DMS153 treated with DMSO at 0.1 percent for 48 hours (cell line): Measurements from ENCODE around the gene IRAK3.
A peak's percentile ranks its signal among the peaks of the same experiment; 100 is the strongest.

Source experiments
- DNase-seq: peaks from one replicate; lab custom pipeline; 2025; ENCODE audit not compliant: unreplicated experiment; lab: John Stamatoyannopoulos, UW

The IRAK3 gene, protein sequence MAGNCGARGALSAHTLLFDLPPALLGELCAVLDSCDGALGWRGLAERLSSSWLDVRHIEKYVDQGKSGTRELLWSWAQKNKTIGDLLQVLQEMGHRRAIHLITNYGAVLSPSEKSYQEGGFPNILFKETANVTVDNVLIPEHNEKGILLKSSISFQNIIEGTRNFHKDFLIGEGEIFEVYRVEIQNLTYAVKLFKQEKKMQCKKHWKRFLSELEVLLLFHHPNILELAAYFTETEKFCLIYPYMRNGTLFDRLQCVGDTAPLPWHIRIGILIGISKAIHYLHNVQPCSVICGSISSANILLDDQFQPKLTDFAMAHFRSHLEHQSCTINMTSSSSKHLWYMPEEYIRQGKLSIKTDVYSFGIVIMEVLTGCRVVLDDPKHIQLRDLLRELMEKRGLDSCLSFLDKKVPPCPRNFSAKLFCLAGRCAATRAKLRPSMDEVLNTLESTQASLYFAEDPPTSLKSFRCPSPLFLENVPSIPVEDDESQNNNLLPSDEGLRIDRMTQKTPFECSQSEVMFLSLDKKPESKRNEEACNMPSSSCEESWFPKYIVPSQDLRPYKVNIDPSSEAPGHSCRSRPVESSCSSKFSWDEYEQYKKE

DNA sequence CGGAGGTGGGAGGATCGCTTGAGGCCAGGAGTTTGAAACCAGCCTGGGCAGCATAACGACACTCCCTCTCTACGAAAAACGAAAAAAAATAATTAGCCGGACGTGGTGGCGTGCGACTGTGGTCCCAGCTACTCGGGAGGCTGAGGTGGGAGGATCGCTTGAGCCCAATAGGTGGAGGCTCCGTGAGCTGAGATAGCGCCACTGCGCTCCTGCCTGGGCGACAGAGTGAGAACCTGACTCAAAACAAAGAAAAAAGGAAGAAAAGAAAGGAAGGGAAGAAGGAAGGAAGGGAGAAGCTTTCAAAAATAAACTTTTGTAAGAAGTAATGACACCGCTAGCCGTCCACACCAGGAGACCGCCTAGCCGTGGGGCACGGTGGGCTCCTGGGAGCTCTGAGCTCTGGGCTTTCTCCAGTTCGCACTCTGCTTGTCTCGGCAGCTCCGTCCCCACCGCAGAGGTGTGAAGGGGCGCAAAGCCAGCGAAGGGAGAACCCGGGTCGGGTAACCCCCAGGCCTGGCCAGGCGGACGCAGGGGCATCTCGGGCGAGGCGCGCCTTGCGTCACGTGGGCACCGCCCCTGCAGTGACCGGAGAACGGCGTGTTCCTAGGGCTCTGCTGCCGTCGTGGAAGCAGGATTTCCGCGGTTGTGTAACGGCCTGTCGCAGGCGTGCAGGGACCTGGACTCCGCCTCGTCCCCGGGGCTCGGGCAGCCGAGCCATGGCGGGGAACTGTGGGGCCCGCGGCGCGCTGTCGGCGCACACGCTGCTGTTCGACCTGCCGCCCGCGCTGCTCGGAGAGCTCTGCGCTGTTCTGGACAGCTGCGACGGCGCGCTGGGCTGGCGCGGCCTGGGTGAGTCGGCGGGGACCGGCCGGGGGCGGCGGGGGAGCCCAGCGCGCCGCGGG is at the start of gene IRAK3:
Gene IRAK3, plus strand, starts transcription at position 631 of the 902 bp plus-strand sequence. Its CDS starts 86 bp downstream, at position 717.
- DNase-seq, result peak; percentile 25

DNA sequence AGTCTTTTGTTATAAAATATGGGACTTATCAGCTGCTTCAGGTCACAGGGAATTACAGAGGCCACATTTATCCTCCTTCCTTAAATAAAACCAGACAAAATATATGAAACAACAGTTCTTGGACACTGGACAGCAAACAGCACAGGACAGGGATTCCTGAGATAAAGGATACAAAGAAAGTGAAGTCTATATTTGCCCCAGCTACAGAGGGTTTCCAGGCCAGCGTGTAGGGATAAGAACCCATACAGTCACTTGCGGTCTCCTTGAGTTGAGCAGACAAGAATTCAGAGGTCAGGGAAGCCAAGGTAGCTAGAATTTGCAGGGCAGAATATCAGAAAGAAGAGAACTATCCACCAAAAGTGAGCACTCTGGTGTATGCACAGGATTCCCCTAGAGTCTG is 49.7 kb upstream of the IRAK3 start:
- DNase-seq, result no peak

DNA sequence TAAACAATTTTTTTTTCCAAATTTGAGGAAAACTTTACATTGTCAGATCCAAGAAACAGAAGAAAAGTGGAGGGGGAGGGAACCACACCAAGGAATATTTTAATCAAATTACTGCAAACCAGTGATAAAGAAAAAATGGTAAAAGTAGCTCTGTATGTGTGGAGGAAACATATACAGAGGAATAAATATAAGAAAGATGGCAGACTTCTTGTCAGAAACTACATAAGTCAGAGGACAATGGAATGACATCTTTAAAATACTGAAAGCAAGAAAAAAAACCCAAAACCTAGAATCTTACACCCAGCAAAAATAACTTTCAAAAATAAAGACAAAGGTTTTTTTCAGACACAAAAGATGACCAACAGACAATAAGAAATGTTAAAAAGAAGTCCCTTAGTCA is 48.3 kb upstream of the IRAK3 start:
- no peak for DNase-seq

DNA sequence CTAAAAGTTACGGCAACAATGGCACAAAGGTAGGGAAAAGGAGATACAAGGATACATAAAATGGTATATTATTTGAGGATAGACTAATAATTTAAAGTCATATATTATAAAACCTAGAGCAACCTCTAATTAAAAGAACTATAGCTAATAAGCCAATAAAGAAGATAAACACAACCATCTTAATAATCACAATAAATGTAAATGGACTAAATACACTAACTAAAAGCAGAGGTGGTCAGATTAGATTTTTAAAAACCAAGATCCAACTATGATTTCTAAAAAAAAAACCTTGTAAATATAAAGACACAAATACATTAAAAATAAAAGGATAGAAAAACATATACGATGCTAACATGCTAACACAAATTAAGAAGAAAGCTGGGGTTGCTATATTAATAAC is 47.7 kb upstream of the IRAK3 start:
- no peak for DNase-seq

DNA sequence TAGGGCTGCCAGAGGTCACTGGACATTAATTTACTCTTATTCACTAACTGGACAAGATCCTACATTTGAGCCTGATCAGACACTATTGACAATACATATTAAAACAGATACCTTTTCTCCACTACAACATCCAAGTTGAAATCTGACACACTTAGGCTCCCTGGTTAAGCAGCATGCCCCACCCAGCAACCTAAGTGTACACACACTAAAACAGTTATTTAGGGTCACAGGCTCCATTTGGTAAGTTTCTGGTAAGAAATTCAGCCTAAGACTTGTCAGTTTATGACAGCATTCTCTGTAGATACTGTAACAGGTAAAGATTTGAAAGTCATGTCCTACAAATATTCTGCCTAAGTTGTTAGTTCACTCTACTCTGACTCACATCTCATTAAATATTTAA is 46.2 kb upstream of the IRAK3 start:
- no peak for DNase-seq

DNA sequence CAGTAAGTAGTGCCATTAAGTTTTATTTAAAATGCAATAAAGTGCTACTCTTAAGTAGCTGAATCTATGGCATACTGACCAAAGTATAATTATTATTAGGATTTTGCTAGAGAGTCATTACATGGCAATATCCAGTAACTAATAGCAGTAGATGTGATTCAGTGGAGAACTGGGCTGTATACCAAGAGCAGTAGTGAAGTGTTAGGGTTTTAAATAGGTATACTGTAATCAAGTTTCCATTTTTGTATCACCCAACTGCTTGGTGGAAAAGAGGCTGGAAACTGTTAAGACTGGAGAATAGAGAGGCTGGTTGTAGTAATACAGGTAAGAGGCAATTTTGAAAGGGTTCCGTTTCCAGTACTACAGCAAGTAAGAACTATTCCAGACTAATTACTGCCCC is 45.1 kb upstream of the IRAK3 start:
- no peak for DNase-seq

DNA sequence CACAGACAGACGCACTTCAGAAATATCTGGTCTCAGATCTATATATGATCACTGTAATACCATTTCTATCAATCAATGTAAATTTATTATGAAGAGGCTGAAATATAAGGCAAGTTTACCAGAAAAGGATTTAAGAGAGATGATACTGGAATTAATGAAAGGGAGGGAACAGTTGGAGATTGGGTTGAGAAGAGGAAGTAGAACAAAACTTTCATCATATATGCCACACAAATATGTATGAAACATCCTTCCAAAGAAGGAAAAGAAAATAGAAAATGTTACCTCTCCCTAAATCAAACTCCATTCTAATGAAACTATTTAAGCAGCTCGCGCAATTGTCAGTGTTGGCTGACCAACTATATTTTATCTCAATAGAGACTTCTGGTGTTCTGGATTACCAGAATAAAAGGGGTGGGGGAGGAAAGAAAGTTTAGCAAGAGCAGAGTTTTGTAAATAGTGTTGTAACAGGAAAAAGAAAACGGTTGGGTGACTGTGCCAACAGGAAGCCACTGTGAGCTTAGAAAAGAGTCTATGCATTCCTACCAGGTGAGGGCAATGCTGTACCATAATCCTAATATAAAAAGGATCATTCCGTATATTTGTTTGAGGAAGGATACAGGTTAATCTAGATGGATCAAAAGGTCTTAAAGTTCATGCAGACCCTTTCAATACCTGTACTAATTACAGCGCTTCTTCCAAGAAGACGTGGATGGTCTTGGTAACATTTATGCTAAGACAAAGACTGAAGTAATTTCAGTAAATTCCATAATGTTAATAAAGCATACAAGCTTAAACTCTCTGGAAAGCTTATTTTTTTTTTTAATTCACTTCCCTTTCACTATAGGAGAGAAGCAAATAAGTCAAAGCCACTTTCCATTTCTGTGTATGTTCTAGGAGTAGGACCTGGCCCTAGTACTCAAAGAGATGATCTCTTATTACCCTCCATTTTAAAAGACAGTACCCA is 43.9 kb upstream of the IRAK3 start:
- peak; percentile 51 for DNase-seq

DNA sequence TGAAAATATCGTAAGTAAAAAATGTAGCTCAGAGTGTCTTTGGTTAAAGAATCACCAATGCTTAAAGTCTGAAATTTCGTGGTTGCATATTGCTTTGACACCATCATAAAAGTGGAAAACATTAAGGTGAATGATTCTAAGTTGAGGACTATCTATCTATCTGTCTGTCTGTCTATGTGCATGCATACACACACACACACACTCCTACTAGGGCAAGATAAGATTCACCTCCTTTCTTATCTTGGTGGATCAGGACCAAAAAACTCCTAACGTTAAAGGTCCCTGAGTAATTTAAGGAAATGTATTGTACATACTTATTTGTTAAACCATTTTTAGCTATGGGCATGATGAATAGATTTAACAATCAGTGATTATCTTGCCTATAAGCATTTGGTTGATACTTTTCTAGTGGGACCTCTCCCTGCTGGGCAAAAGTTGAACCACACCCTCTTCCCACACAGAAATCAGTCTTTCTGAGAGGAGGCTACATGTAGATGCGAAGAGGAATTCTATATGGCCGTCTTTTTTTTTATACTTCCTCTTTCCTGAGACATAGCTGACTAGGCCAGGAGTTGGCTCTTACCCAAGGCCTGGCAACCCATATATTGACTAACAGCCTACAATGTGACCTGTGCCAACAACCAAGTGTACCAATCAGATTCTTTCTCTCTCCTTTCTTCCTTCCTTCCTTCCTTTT is 39.2 kb upstream of the IRAK3 start:
- no peak for DNase-seq

DNA sequence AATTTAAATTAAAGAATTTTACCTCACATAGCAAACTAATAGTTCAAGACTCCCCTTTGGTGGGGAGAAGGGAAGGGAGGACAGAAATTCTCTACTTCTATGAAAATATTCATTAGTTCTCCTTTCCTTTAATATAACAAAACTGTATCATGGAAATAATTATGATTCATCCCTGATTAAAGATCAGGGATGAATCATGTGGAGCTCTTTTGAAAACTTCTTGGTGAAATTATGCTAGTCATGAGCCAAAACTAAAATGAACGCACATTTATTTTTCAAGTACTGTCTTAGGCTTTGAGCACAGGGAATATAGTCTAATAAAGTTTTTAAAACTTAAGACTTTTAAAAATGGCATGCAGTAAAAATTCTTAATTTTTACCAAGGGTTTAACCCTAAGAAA is 36.3 kb upstream of the IRAK3 start:
- DNase-seq, result no peak

DNA sequence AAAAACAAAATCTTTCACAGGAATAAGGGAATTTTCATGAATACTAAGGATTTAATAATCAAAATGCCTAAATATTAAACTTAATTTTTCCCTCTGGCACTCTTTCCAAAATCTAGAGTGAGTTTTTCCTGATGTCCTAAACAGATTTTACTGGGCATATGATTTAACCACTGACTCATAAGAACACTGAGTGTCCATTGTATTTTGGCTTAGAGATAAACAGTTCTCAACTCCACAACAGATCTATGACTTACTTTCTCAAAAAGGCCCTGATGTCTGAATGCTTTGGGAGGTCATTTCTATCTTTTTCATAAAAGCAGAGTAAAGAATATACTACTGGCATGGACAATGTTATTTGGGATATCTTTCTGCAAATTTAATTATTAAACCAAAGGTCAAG is 34.2 kb upstream of the IRAK3 start:
- DNase-seq, result no peak

DNA sequence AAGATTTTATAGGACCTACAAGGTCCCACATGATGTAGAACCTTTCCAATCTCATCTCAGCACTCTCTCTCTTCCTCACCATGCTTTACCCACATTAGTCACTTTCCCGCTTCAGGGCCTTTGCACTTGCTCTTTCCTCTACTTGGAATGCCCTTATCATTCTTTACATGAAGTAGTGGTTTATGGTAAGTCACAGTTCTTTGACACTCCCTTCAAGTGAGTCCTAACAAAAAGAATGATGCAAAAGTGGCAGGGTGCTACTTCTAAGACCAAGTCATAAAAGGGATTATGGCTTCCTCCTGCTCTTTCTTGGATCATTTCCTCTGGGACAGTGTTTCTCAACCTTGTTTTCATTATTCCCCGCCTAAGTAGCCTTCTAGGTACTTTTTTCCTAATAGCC is 32.4 kb upstream of the IRAK3 start:
- DNase-seq, result no peak

DNA sequence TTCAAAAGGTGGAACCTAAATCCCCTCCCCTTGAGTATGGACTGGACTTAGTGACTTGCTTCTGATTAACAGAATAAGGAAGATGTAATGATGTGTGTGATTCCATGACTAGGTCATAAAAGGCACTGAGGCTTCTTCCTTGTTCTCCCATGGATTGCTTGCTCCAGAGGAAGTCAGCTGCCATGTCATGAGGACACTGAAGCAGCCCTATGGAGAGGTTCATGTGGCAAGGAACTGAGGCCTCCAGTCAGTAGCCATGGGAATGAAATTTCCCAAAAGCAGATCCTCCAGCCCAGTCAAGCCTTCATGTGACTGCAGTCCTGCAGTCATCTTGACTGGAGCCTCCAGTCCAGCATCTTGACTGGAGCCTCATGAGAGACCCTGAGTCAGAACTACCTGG is 29.9 kb upstream of the IRAK3 start:
- no peak for DNase-seq

DNA sequence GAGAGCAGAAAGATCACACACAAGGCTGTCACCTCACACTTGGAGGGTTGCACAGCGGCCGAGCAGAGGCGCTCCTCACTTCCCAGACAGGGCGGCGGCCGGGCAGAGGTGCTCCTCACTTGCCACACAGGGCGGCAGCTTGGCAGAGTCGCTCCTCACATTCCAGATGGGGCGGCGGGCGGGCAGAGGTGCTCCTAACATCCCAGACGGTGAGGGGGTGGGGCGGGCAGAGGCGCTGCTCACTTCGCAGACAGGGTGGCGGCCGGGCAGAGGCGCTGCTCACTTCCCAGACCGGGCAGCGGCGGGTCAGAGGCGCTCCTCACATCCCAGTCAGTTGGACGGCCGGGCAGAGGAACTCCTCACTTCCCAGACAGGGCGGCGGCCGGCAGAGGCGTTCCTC is 28.3 kb upstream of the IRAK3 start:
- DNase-seq, result no peak

DNA sequence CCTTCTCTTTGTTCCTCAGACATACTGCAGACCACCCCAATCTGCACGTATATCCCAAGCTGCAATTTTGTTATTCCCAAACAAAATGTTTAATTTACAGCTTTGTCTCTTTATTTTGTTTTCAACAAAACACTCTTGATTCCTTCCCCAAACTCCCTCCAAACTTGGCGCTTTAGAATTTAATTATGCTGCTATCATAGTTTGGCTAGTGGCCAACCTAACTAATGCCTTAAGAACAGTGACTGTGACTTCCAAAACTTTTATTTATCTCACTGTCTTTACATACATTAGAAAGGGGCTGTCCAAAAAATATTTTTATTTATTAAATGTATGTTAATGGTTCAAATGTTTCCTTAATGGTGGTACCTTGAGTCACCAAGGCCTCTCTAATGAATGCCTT is 26.3 kb upstream of the IRAK3 start:
- DNase-seq, result no peak

DNA sequence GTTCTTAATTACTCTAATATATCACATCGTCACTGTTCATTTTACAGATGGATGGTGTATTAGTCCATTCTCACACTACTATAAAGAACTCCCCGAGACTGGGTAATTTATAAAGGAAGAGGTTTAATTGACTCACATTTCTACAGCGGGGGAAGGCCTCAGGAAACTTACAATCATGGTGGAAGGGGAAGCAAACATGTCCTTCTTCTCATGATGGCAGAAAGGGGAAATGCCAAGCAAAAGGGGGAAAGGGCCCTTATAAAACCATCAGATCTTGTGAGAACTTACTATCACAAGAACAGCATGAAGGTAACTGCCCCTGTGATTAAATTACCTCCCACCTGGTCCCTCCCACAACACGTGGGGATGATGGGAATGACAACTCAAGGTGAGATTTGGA is 25.7 kb upstream of the IRAK3 start:
- DNase-seq, result no peak

DNA sequence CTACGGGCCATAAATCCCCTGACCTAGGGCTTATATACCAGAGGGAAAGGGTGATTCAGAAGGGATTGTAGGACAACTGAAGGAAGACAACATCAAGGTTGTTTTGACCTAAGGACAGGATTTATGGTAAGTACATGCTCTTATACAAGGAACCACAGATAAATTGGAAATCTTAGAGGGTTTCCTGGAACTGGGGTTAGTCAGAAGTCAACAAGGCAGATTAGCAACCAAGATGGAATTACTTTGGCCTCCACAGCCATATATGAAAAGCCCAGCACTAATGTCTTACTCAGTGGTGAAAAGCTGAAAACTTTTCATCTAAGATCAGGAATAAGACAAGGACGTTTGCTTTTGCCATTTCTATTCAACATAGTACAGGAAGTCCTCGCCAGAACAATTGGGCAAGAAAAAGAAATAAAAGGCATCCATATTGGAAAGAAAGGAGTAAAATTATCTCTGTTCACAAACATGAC is 24.6 kb upstream of the IRAK3 start:
- no peak for DNase-seq

DNA sequence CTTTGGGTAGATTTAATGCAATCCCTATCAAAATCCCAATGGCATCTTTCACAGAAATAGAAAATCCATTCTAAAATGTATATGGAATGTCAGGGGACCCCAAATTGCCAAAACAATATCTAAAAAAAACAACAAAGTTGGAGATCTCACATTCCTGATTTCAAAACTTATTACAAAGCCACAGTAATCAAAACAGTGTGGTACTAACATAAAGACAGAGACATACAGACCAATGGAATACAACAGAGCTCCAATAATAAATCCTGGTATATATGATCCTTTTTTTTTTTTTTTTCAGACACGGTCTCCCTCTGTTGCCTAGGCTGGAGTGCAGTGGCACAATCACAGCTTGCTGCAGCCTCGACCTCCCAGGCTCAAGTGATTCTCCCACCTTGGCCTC is 23.9 kb upstream of the IRAK3 start:
- DNase-seq, result no peak

DNA sequence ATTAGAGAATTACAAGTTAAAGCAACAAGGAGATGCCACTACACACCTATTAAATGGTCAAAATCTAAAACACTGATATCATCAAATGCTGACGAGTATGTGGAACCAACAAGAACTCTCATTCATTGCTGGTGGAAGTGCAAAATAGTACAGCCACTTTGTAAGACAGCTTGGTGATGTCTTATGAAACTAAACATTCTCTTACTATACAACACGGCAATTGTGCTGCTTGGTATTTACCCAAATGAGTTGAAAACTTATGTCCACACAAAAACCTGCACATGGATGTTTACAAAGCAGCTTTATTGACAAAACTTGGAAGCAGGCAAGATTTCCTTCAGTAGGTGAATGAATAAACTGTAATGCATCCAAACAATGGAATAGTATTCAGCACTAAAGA is 22.5 kb upstream of the IRAK3 start:
- DNase-seq, result no peak

DNA sequence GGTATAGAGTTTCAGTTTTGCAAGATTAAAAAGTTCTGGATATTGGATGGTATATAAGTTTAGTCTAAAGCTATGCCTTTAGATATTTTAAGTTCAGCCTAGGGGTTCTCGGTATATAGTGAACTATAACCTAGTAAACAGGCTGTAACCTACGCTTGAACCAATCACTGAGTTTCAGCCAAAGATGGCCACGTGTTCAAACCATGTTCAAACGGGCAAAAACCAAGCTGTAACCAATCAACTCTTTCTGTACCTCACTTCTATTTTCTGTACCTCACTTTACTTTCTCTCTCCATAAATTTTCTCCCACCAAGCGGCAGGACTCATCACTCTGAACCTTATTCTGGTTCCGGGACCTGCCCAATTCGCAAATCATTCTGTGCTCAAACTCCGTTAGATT is 20.6 kb upstream of the IRAK3 start:
- DNase-seq, result no peak
